DND-41 (cell line): ENCODE measurements around the gene PANK4.

Experiments
- ATAC-seq: fragments of 200-7000 bp; cut with Tn5 transposase; 3 replicates; pipeline ENCODE4 v1.9.1; 2021; ENCODE audit warnings: low read depth; ENCODE audit not compliant: insufficient read depth
- DNase-seq: peaks from one replicate; pipeline ENCODE4 v3.0.0-alpha.2; 2020
- H2AFZ ChIP-seq: 2 replicates; pipeline ENCODE4 v1.6.0; 2012; ENCODE audit warnings: low read depth, low read length
- H3K27ac ChIP-seq: 2 replicates; pipeline ENCODE4 v1.5.1; 2012; ENCODE audit warnings: low read length, inconsistent platforms
- H3K27me3 ChIP-seq: fragments of 200-600 bp; sonication (generic); 2 replicates; pipeline ENCODE4 v1.6.0; 2012; ENCODE audit warnings: low read length, mild to moderate bottlenecking, inconsistent platforms; ENCODE audit not compliant: insufficient read depth, poor library complexity
- H3K36me3 ChIP-seq: 2 replicates; pipeline ENCODE4 v1.5.1; 2012; ENCODE audit warnings: low read length, inconsistent platforms; ENCODE audit not compliant: insufficient read depth
- H3K4me1 ChIP-seq: 2 replicates; pipeline ENCODE4 v1.5.1; 2012; ENCODE audit warnings: mild to moderate bottlenecking, low read length; ENCODE audit not compliant: insufficient read depth
- H3K4me2 ChIP-seq: 2 replicates; pipeline ENCODE4 v1.6.0; 2012; ENCODE audit warnings: mild to moderate bottlenecking, moderate library complexity, low read length, inconsistent platforms; ENCODE audit not compliant: insufficient read depth
- H3K4me3 ChIP-seq, 2 experiments: fragments of 200-600 bp in 1 of 2; shearing (Covaris generic) in 1 of 2; 2 replicates each; pipeline ENCODE4 v1.5.1; 2012 to 2016; ENCODE audit warnings: inconsistent platforms in 2 of 2, low read length in 2 of 2, mild to moderate bottlenecking in 2 of 2, low read depth in 1 of 2, moderate library complexity in 1 of 2
- H3K79me2 ChIP-seq: 2 replicates; pipeline ENCODE4 v1.6.0; 2012; ENCODE audit warnings: low read length, inconsistent platforms; ENCODE audit not compliant: insufficient read depth
- H3K9ac ChIP-seq: 2 replicates; pipeline ENCODE4 v1.6.0; 2012; ENCODE audit warnings: low read depth, mild to moderate bottlenecking, inconsistent platforms, low read length, moderate library complexity
- H3K9me3 ChIP-seq: 2 replicates; pipeline ENCODE4 v1.5.1; 2012; ENCODE audit warnings: low read length, moderate library complexity, mild to moderate bottlenecking, inconsistent platforms; ENCODE audit not compliant: insufficient read depth, severe bottlenecking
- H4K20me1 ChIP-seq: 2 replicates; pipeline ENCODE4 v1.6.0; 2012; ENCODE audit warnings: low read length; ENCODE audit not compliant: insufficient read depth
- CTCF ChIP-seq: IDR thresholded peaks from 2 replicates; pipeline ENCODE4 v1.5.1; 2012; ENCODE audit warnings: borderline replicate concordance, low read length, moderate library complexity, mild to moderate bottlenecking; ENCODE audit not compliant: poor library complexity, severe bottlenecking; ENCODE audit errors: extremely low read depth
- EZH2 ChIP-seq: IDR thresholded peaks from 3 replicates; pipeline ENCODE4 v1.6.1; 2012; ENCODE audit warnings: borderline replicate concordance, low read depth, mild to moderate bottlenecking, moderate library complexity, low read length, inconsistent platforms; ENCODE audit not compliant: severe bottlenecking

PANK4 gene

GRCh38 chr1:2506901-2507565 lies 19.4 kb downstream of the PANK4 start:
- Histone ChIP-seq H3K27ac (no peak overlapping the region), H3K9ac (no peak overlapping the region), H3K4me3 (no peak overlapping the region), H3K4me2 (no peak overlapping the region), H3K9me3 (no peaks in the 10 kb centered on the region), H3K79me2 (no peaks in the 10 kb centered on the region), H3K27me3 (no peaks in the 10 kb centered on the region), H4K20me1 (peaks cover 51% of the 10 kb centered on the region), H2AFZ (no peak overlapping the region), H3K36me3 (peaks cover 49% of the 10 kb centered on the region), H3K4me1 (no peaks in the 10 kb centered on the region)
- ATAC-seq = no peak
- DNase-seq = no peak
- no peak for TF ChIP-seq CTCF
- no peak for TF ChIP-seq EZH2

GRCh38 chr1:2506007-2506860 lies 20.2 kb downstream of the PANK4 start:
- Histone ChIP-seq H3K79me2 (no peaks in the 10 kb centered on the region), H3K4me3 (no peak overlapping the region), H3K9me3 (no peaks in the 10 kb centered on the region), H3K27me3 (no peaks in the 10 kb centered on the region), H4K20me1 (peaks cover 46% of the 10 kb centered on the region), H2AFZ (no peak overlapping the region), H3K27ac (no peak overlapping the region), H3K4me2 (no peak overlapping the region), H3K36me3 (peaks cover 41% of the 10 kb centered on the region), H3K4me1 (no peaks in the 10 kb centered on the region), H3K9ac (no peak overlapping the region)
- TF ChIP-seq CTCF (no peak), EZH2 (no peak)
- DNase-seq (no peak), ATAC-seq (peak; percentile 5; the same call in 1 of the 3 replicates)

- ATAC-seq (no peak; the same call in 2 of the 3 replicates), DNase-seq (no peak)
- peaks cover 46% of the 10 kb centered on the region for H4K20me1 ChIP-seq
- H3K9me3 ChIP-seq = no peaks in the 10 kb centered on the region
- H3K4me3 ChIP-seq = no peak overlapping the region
- H3K79me2 ChIP-seq = no peaks in the 10 kb centered on the region
- no peaks in the 10 kb centered on the region for H3K27me3 ChIP-seq
- H3K27ac ChIP-seq = no peak overlapping the region
- TF ChIP-seq CTCF = no peak
- H3K9ac ChIP-seq = no peak overlapping the region
- H3K4me2 ChIP-seq = no peak overlapping the region
- no peaks in the 10 kb centered on the region for H3K4me1 ChIP-seq
- peaks cover 34% of the 10 kb centered on the region for H3K36me3 ChIP-seq
- H2AFZ ChIP-seq = no peak overlapping the region
These were observed 20.9 kb downstream of the PANK4 start for GRCh38 chr1:2505461-2505994.
